ENCODE results near the gene PAX7.

The PAX7 gene

GRCh38 chr1:18619467-18619835, 11.2 kb upstream of the PAX7 start:
- no peak for DNase-seq

- no peak for DNase-seq
Observed at GRCh38 chr1:18628511-18628910, 2.1 kb upstream of the PAX7 start.

GRCh38 chr1:18629659-18630510, 761 bp upstream of the PAX7 start:
- no peak for DNase-seq

- DNase-seq = no peak
Observed at GRCh38 chr1:18631496-18632217, 1.0 kb downstream of the PAX7 start.

- no peak for DNase-seq
Observed at GRCh38 chr1:18632218-18632588, 1.6 kb downstream of the PAX7 start.

GRCh38 chr1:18632783-18633421, 2.3 kb downstream of the PAX7 start:
- no peak for DNase-seq

GRCh38 chr1:18633422-18634155, 2.9 kb downstream of the PAX7 start:
- no peak for DNase-seq

- DNase-seq = no peak
Observed at GRCh38 chr1:18634276-18634675, 3.6 kb downstream of the PAX7 start.

- no peak for DNase-seq
Observed at GRCh38 chr1:18635070-18635577, 4.5 kb downstream of the PAX7 start.

- DNase-seq = no peak
Observed at GRCh38 chr1:18635891-18636595, 5.4 kb downstream of the PAX7 start.

- no peak for DNase-seq
Observed at GRCh38 chr1:18636596-18637508, 6.2 kb downstream of the PAX7 start.

- no peak for DNase-seq
Observed at GRCh38 chr1:18637511-18637960, 6.9 kb downstream of the PAX7 start.

- no peak for DNase-seq
Observed at GRCh38 chr1:18637962-18638834, 7.6 kb downstream of the PAX7 start.

GRCh38 chr1:18638835-18639364, 8.3 kb downstream of the PAX7 start:
- DNase-seq = no peak

- DNase-seq = no peak
Observed at GRCh38 chr1:18639368-18640055, 8.9 kb downstream of the PAX7 start.

- DNase-seq = no peak
Observed at GRCh38 chr1:18640228-18641004, 9.8 kb downstream of the PAX7 start.

GRCh38 chr1:18641005-18641941, 10.6 kb downstream of the PAX7 start:
- no peak for DNase-seq

All from NCI-H2107 (cell line).